HG02763 (cell line): ENCODE measurements around the gene DNAAF5.
A peak's percentile ranks its signal among the peaks of the same experiment; 100 is the strongest.

Experiments
- ATAC-seq: cut with Tn5 transposase; IDR thresholded peaks from one replicate; pipeline ENCODE4 v1.9.1; 2021; ENCODE audit warnings: mild to moderate bottlenecking, moderate library complexity; ENCODE audit not compliant: unreplicated experiment

DNAAF5 gene

DNA sequence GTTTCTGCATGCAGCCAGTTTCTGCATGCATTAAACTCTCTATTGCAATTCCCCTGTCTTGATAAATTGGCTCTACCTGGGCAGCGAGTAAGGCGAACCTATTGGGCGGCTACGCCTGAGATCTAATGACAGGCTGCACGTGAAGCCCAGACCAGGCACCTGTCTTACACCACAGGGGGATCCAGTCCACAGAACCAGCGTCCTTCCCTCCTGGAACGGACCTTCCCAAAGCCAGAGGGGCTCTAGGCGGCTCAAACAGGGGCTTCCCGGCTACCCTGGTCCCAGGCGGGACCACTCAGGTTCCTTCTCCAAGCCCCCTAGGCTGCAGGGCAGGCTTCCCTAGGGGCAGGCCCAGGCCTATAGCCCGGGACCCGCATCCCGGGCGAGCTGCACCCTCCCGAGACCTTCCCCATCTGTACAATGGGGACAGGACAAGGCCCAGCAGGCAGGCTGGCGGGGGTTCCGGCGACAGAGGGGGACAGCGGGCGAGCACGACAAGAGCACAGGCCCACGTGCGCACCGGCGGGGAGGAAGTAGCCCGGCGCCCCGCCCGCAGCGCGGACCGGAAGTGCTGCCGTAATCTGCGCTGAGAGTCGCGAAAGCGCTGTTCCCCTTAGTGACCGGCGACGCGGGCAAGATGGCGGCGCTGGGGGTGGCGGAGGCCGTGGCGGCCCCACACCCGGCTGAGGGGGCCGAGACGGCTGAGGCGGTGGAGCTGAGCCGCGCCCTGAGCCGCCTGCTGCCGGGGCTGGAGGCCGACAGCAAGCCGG lies at the start of gene DNAAF5:
TSS of gene DNAAF5 (plus strand) at position 616 of the 770 bp plus-strand sequence. CDS start at position 638, 22 bp downstream.
- peak; percentile 86 for ATAC-seq

DNA sequence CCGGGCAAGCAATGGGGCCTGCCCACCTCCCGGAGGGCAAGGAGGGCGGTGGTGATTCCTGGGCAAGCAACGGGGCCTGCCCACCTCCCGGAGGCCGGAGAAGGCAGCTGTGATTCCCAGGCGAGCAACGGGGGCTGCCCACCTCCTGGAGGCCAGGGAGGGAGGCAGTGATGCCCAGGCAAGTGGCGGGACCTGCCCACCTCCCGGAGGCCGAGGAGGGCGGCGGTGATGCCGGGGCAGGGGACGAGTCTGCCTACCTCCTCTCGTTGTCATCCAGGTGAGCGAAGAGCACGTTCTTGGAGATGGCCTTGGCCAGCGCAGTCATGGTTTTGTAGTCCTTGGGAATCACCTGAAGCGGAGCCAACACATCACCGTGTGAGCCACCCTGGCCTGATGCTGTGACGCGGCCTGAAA lies 49.5 kb upstream of the DNAAF5 start:
- ATAC-seq = no peak

DNA sequence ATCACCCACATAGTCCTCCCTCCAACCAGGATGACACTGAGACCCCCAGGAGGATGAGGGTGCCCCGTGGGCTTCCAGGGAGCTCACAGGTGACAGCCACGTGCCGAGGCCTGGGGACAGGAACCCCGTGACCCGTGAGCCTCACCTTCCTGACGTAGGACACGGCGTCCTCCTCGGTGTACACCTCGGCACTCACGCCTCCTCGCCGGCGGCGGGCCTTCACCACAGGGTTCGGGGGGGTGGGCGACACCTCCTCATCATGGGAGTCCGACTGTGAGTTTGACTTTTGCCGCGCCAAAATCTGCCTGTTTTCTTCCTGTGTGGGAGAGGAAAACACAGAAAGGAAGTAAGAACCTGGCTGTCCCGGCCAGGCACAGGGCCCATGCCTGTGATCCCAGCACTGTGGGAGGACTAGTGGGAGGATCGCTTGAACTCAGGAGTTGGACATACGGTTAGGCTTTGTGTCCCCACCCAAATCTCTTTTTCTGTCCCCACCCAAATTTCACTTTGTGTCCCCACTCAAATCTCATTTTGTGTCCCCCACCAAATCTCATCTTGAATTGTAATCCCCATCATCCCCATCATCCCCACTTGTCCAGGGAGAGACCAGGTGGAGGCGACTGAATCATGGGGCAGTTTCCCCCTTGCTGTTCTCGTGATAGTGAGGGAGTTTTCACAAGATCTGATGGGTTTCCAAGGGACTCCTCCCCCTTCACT lies 45.9 kb upstream of the DNAAF5 start:
- no peak for ATAC-seq

DNA sequence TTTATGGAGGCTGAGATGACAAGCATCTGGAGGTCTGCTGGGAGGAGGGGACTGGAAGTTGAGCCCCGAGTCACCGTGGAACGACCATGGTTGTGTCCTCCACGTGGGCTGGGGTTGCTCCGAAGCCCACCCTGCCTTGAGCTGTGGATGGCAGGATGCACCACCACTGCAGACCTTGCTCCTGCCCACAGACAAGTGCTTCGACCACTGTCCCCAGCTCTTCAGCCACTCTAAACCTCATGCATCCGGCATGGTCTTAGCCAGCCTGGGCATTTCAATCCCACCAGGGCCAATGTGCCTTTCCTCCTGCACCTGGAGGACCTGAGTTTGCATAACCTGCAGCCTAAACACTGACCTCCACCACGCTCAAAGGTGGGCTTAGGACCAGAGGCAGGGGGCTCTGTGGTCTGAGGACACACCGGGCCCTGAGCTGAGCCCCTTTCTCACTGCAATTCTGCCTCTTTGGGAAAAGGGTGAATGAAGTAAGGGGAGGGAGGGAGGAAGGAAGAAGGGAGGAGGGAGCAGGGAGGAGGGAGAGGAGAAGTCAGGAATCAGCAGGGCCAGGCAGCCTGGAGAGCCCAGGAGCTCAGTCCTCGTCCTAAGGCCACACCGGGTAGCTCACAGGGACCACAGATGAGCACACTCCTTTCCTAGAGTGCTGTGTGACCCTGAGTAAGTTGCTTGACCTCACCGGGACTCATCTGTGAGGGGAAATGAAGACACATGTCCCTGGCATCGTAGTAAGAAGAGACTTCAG lies 44.8 kb upstream of the DNAAF5 start:
- ATAC-seq = no peak

DNA sequence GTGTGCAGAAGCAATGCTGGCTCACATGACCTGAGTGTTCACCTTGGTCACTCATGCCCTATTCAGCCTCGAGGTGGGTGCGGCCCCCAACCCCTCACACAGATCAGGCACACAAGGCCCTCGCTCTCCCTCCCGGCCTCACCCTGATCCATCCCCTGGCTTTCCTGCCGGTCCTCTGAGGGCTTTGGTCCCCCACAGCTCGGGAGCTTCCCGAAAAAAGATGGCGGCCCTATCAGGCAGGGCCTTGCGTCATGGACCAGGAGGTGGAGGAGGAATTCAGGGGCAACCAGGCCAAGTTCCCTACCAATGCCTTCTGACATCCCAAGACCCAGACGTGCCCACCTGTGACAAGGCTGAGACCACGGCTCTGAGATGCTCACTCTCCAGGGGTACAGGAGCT lies 43.7 kb upstream of the DNAAF5 start:
- ATAC-seq = no peak

DNA sequence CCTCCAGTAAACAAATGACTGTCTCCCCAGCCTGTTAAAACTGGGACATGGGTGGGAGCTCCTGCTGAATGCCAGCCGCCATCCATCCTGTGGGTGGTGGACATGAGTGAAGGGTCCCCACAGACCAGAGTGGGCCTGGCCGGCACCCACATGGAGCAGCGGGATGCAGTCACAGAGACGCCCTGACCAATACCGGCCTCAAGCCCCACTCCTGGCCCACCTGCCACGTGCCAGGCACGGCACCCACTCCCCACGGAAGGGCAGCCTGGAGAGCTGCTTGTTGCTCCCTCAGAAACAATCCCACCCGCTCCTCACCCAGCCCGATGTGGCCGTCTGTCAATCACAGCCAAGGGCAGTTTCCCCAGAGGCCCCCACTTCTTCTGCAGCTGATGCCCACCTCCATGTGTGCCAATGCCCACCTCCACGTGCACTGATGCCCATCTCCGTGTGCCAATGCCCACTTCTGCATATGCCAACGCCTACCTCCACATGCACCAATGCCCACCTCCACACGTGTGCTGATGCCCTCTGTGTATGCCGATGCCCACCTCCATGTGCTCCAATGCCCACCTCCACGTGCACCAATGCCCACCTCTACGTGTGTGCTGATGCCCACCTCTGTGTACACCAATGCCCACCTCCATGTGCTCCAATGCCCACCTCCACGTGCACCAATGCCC lies 42.8 kb upstream of the DNAAF5 start:
- ATAC-seq = no peak

DNA sequence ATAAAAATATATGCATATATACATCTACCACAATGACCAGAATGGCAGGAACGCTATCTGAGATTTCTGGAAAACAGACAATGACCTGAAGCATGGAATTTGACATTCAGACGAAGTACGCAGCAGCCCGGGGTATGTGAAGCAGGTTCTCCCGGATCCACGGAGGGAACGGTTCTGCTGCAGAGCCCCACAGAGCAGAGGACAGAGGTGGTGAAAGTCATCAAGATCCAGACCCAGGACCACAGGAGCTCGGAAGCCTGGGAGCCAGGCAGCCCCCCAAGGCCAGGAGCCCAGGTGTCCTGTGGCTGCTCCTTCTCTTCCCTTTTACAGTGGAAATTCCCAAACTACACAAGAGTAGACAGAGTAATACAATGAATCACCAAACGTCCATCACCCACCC lies 42.1 kb upstream of the DNAAF5 start:
- no peak for ATAC-seq

DNA sequence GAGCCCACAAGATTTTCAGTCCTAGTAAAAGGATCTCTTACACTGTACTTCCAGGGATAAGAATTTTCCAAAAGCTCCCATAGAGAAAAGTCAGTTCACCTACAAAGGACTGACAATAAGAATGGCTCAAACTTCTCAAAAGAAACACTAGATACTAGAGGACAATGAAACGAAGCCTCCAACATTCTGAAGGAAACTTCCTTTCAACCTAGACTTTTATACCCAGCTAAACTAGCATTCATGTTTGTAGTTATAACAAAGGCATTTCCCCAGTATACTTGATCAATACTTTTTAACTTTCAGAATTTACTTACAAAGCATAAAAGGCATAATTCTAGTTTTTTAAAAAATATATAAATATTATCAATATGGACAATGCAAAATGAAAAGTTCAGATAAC lies 41.0 kb upstream of the DNAAF5 start:
- ATAC-seq = no peak

DNA sequence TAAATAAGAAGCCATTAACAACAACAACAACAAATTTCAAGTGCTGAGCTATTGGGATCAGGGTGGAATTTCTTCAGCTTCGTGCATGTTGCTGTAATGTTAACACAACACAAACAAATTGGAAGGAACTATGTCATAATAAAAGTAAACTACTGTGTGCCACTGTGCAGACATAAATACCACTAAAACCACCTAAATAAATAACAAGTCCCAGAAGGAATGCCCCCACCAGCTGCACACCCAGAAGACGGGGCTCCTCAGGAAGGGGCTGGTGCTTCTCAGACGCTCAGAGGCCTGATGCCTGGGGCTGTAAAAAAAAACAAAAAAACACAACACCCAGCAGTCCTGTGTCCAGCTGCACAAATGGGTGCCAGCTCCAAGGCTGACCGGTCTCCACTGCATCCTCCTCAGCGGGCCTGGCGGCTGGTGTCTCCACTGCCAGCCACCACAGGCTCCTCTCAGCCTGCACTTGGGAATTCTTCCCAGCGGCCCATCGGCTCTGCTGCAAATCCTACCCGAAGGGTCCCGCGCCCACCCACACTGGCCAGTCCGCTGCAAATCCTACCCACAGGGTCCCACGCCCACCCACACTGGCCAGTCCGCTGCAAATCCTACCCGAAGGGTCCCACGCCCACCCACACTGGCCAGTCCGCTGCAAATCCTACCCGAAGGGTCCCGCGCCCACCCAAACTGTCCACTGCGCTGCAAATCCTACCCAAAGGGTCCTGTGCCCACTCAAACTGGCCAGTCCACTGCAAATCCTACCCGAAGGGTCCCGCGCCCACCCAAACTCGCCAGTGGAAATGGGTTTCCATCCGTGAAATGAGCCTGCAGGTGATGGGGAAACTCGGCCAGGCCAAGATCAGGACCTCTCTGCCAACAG lies 35.8 kb upstream of the DNAAF5 start:
- ATAC-seq = no peak

DNA sequence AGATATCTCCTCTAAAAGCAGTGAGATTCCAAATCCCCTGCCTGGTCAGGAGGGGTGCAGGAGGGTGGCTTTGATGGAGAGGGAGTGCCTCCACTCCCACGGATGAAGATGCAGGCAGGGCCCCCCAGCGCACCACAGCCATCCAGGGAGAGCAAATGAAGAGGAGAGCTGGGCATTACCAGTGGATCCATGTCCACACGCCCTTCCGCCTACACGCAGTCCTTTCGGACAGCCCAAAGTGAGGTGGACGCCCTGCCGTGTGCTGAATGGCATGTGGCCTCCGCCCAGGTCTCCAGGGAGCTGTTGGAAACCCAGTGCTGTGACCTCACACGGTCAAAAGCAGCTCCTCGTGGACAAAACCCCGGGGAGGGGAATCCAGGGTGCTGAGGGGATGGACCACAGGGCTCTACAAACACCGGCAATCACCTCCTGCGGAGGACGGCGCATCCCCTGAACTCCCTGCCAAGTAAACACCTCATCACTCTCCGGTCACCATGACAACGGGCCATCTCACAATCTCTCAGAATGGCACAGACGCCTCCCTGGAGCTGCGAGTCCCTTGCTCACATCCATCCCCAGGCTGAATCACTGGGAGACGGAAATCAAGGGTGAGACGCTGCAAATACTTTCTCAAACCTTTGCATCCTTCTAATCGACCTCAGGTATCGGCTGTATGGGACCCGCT lies 35.0 kb upstream of the DNAAF5 start:
- no peak for ATAC-seq

DNA sequence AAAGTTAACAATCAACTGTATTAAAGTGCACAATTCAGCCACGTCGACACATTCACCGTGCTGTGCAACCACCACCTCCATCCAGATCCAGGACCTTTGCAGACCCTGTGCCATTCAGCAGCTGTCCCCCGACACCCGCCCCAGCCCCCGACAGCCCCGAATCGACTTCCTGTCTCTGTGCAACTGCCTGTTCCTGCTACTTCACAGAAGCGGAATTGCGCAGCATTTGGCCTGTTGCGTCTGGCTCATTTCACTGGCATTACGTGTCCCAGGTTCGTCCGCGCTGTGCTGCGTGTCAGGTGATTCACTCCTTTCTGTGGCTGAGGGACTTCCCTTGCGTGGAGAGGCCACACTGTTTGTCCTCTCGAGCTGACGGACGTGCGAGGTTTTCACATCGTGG lies 33.2 kb upstream of the DNAAF5 start:
- ATAC-seq = no peak

DNA sequence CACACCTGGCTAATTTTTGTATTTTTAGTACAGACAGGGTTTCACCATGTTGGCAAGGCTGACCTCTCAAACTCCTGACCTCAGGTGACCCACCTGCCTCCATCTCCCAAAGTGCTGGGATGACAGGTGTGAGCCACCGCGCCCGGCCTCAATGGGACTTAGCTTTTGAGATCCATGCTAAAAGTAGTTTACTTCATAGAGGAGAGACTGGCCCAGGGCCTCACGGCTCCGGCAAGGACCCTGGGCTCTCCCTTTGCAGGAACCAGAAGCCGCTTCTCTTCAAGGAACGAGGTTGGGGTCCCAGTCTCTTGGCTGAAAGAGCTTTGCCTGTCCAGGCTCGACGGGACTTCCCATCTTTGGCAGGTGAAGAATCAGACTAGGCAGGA lies 30.1 kb upstream of the DNAAF5 start:
- ATAC-seq = no peak

DNA sequence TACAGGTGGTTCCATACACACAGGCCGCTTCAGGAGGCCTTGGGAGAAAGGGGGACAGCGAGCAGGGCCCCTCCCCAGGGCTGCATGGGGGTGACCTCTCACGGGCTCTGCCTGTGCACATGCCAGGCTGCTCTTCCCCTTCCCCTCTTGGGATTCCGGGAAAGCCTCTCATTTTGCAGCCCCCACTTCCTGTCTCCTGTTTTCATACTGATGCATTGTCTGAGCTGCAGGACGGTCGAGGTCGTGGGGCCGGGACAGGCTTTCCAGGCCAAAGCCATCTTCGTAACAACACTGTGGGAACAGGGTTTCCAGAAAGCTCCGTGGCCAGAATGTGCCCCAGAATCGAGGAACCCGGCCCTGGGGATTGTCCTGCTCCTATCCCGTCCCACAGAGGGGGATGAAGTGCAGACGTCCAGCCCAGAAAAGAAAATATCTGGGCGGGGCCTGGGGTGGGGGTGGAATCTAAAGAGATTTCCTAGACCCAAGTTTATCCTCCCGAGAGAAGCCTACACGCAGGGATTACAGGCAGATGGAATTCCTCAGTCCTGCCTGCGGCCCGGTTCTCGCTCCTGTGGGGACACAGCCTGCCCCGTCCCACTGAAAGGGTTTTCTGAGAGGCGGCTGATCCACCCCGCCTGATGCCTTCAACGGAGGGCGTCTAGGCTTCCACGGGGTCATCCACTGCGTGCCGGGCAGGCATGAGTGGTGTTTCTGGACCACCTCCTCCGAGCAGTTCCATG lies 29.5 kb upstream of the DNAAF5 start:
- no peak for ATAC-seq

DNA sequence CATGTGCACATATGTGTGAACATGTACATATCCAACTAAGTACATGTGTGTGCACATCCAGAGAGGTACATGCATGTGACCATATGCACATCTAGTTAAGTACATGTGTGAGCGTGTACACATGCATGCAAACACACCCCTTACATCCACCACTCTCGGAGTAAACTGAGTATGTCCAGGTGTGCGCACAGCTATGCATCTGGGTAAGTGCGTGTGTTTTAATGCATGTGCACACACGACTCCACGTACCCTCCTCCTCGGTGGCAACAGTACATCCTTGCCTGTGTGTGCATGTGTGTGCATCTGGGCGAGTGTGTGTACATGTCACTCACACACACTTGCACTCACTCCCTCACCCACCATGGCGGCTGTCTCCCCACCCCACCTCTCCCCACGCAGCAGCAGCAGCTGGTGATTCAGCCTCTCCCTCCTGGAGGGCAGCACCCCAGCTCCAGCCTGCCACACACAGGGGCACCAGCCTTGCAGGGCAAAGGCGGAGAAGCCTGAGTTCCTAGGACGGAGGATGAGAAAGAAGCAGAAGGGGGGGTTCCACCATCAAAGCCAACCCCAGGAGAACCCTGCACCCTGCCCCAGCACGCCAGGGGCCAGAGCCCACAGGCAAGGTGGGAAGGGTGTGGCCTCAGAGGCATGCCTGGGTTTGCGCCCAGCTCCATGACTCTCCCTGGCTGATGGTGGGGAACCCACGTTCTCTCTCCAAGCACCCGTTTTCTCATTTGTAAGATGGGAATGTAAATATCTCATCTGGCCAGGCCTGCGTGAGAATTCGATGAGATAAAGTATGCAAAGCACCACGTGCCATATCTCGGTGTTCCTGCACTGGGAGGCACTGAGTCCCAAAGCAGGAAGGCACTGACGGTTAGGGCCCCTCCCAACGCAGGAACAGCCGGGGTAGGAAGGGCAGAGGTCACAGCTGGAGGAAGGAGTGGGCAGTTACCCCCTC lies 27.7 kb upstream of the DNAAF5 start:
- ATAC-seq = no peak

DNA sequence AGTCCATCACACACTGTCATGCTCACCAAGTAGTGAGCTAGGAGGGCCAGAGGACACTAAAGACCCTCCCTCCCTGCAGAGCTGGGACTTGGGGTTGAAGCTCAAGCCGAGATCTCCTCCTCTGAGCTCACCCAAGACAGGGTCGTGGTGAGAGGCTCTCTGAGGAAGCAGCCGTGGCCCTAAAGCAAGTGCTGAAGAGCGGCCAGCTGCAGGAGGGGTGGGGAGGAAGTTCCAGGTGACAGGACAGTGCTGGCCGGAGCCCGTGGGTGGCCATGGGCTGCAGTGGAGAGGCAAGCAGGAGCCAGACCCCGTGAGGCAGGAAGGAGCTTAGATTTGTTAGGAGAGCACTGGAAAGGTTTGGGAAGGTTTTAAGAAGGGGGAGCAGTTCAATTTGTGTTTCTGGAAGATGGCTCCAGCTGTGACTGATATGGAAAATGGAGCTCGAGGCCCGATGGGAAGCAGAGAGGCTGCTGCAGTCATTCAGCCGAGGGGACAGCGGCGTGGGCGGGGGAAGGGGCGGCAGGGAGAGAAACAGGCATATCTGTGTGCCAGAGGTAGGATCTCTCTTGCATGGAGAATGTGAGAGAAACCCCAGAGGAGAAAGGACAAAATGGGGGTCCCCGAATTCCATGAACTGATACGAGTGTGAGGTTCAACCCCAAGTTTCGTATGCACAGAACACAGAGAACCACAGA lies 26.9 kb upstream of the DNAAF5 start:
- no peak for ATAC-seq

DNA sequence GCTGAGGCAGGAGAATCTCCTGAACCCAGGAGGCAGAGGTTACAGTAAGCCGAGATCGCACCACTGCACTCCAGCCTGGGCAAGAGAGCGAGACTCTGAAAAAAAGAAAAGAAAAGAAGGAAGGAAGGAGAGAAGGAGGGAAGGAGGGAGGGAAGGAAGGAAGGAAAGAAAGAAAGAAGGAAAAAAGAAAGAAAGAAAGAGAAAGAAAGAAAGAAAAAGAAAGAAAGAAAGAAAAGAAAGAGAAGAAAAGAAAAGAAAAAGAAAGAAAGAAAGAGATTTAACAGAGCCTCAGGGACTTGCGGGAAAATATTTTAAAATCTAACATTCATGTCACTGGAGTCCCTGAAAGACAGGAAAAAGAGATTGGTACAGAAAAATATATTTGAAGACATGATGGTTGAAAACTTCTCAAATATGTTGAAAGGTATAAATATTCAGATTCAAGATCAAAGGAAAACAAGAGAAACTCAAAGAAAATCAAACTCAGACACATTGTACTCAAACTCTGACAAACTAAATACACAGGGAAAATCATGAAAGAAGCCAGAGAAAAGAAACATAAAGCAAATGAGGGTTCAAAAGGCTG lies 25.3 kb upstream of the DNAAF5 start:
- ATAC-seq = no peak

DNA sequence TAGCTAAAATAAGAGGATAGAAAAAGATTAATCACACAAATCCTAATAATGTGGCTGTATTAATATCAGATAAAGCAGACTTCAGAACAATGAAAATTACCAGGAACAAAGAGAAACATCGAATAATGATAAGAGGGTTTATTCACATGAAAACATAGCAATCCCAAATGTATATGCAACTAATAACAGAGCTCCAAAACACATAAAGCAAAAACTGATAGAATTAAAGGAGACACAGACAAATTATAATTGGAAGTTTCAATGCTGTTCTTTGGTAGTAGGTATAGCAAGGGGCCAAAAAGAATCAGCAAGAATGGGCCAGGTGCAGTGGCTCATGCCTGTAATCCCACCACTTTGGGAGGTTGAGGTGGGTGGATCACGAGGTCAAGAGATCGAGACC lies 23.4 kb upstream of the DNAAF5 start:
- ATAC-seq = no peak
